Osteoblast (primary cell): ENCODE data around the gene LRP1B. TPM values are rescaled to one million over a fixed set of nuclear protein-coding genes. Genes with fewer than 3 reads are reported as not detected.

Source experiments
- DNase-seq: peaks from one replicate; pipeline ENCODE4 v3.0.0; 2011; ENCODE audit warnings: low spot score, mixed read lengths; ENCODE audit not compliant: insufficient read length; ENCODE audit errors: missing footprints
- H2AFZ ChIP-seq: 2 replicates; pipeline ENCODE4 v1.6.0; 2011; ENCODE audit warnings: mild to moderate bottlenecking, low read length
- H3K27ac ChIP-seq: 2 replicates; pipeline ENCODE4 v1.5.1; 2011; ENCODE audit warnings: mild to moderate bottlenecking, low read depth, low read length, moderate library complexity
- H3K27me3 ChIP-seq: 2 replicates; pipeline ENCODE4 v1.6.0; 2012; ENCODE audit warnings: mild to moderate bottlenecking, control low read depth, inconsistent platforms, low read length, moderate library complexity; ENCODE audit not compliant: insufficient read depth
- H3K36me3 ChIP-seq: 2 replicates; pipeline ENCODE4 v1.5.1; 2011; ENCODE audit warnings: mild to moderate bottlenecking, low read length, control low read depth, moderate library complexity; ENCODE audit not compliant: insufficient read depth
- H3K4me1 ChIP-seq: 2 replicates; pipeline ENCODE4 v1.5.1; 2011; ENCODE audit warnings: mild to moderate bottlenecking, low read length, control low read depth, moderate library complexity; ENCODE audit not compliant: insufficient read depth
- H3K4me2 ChIP-seq: 2 replicates; pipeline ENCODE4 v1.6.0; 2011; ENCODE audit warnings: mild to moderate bottlenecking, low read length; ENCODE audit not compliant: insufficient read depth
- H3K4me3 ChIP-seq: fragments of 200-600 bp; sonication (generic); 3 replicates; pipeline ENCODE4 v1.5.1; 2012; ENCODE audit warnings: mild to moderate bottlenecking, low read length, inconsistent platforms; ENCODE audit not compliant: insufficient read depth
- H3K79me2 ChIP-seq: 2 replicates; pipeline ENCODE4 v1.6.0; 2012; ENCODE audit warnings: mild to moderate bottlenecking, low read length, control low read depth, inconsistent platforms; ENCODE audit not compliant: insufficient read depth
- H3K9me3 ChIP-seq: 2 replicates; pipeline ENCODE4 v1.5.1; 2011; ENCODE audit warnings: low read depth, low read length, control low read depth
- H4K20me1 ChIP-seq: 2 replicates; pipeline ENCODE4 v1.6.0; 2012; ENCODE audit warnings: mild to moderate bottlenecking, low read length, control low read depth; ENCODE audit not compliant: insufficient read depth
- CTCF ChIP-seq: IDR thresholded peaks from 2 replicates; pipeline ENCODE4 v1.5.1; 2011; ENCODE audit warnings: mild to moderate bottlenecking, low read depth, low read length, moderate library complexity; ENCODE audit errors: extremely low read depth
- total RNA-seq: library from RNA; depleted of rRNA; stranded (reverse); fragments of >200 nt; gene quantifications from 2 replicates; pipeline ENCODE4 v1.2.3, GENCODE V29; 2012

Gene LRP1B
- total RNA-seq, 1 donor: not detected

- no peaks in the 10 kb centered on the region for H3K79me2 ChIP-seq
- H3K4me3 ChIP-seq: no peak overlapping the region
- no peaks in the 10 kb centered on the region for H3K27me3 ChIP-seq
- TF ChIP-seq CTCF: no peak
- DNase-seq: no peak
- H4K20me1 ChIP-seq: no peaks in the 10 kb centered on the region
- H2AFZ ChIP-seq: no peak overlapping the region
- H3K4me2 ChIP-seq: no peak overlapping the region
- H3K9me3 ChIP-seq: no peaks in the 10 kb centered on the region
- no peaks in the 10 kb centered on the region for H3K36me3 ChIP-seq
- H3K4me1 ChIP-seq: no peaks in the 10 kb centered on the region
- H3K27ac ChIP-seq: no peak overlapping the region
Observed at GRCh38 chr2:142119347-142119746, 11.5 kb downstream of the LRP1B start.

- H3K27me3 ChIP-seq: no peaks in the 10 kb centered on the region
- H3K79me2 ChIP-seq: no peaks in the 10 kb centered on the region
- H3K36me3 ChIP-seq: no peaks in the 10 kb centered on the region
- H3K9me3 ChIP-seq: no peaks in the 10 kb centered on the region
- no peak overlapping the region for H3K4me3 ChIP-seq
- no peaks in the 10 kb centered on the region for H3K4me1 ChIP-seq
- H4K20me1 ChIP-seq: no peaks in the 10 kb centered on the region
- no peak overlapping the region for H3K27ac ChIP-seq
- H2AFZ ChIP-seq: no peak overlapping the region
- H3K4me2 ChIP-seq: no peak overlapping the region
- no peak for DNase-seq
- TF ChIP-seq CTCF: no peak
Observed at GRCh38 chr2:142112757-142113221, 18.0 kb downstream of the LRP1B start.

GRCh38 chr2:142104134-142104758, 26.6 kb downstream of the LRP1B start:
- Histone ChIP-seq H4K20me1 (no peaks in the 10 kb centered on the region), H3K4me1 (no peaks in the 10 kb centered on the region), H3K36me3 (no peaks in the 10 kb centered on the region), H2AFZ (no peak overlapping the region), H3K27me3 (no peaks in the 10 kb centered on the region), H3K79me2 (no peaks in the 10 kb centered on the region), H3K4me3 (no peak overlapping the region), H3K4me2 (no peak overlapping the region), H3K27ac (no peak overlapping the region), H3K9me3 (no peaks in the 10 kb centered on the region)
- DNase-seq: no peak
- TF ChIP-seq CTCF: no peak

DNA sequence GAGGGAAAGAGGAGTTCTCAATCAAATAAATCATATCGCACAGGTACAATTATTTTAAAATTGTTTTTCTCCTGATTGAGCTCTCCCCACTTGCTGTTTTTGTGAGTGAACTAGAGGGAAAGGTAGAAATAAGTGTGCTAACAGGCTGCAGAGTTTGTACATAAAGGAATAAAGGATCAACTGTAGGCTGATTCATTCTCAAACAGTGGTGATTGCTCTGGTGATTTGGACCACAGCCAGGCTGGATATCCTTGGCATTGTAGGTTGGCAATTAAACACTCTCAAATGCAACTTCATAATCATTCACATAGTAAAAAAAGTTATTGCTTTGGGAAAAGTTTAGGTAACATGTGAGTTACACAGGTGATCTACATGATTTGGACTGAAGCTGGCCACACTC, 29.8 kb downstream of the LRP1B start:
- Histone ChIP-seq H3K4me3 (no peak overlapping the region), H3K79me2 (no peaks in the 10 kb centered on the region)

More for the DNA sequence above, 29.8 kb downstream of the LRP1B start:
- no peak for DNase-seq
- Histone ChIP-seq H4K20me1 (no peaks in the 10 kb centered on the region), H3K27me3 (no peaks in the 10 kb centered on the region), H3K4me2 (no peak overlapping the region), H3K9me3 (no peaks in the 10 kb centered on the region), H2AFZ (no peak overlapping the region), H3K36me3 (no peaks in the 10 kb centered on the region), H3K27ac (no peak overlapping the region), H3K4me1 (no peaks in the 10 kb centered on the region)
- TF ChIP-seq CTCF: no peak
